K562 treated with DMSO at 1 percent for 24 hours (cell line): ENCODE results near the gene TSC2. TPM values are rescaled to one million over a fixed set of nuclear protein-coding genes. Genes with fewer than 3 reads are reported as not detected.

Experiments
- total RNA-seq: library from RNA; unstranded; fragments of 300-600 nt; gene quantifications from 2 replicates; pipeline ENCODE4 v1.2.3, GENCODE V29; 2022; ENCODE audit warnings: low read depth; ENCODE audit not compliant: insufficient read depth

Gene TSC2
- 69.9 and 72.9 TPM in 2 replicates for total RNA-seq

GRCh38 chr16:2047330-2048115 lies at the start of gene TSC2, which contains the start of gene NTHL1:
Gene TSC2 (plus strand): TSS chr16:2047985. CDS start chr16:2048616, 631 bp downstream.
Gene NTHL1 (minus strand): TSS chr16:2047834. CDS start chr16:2047823, 11 bp downstream.

DNA sequence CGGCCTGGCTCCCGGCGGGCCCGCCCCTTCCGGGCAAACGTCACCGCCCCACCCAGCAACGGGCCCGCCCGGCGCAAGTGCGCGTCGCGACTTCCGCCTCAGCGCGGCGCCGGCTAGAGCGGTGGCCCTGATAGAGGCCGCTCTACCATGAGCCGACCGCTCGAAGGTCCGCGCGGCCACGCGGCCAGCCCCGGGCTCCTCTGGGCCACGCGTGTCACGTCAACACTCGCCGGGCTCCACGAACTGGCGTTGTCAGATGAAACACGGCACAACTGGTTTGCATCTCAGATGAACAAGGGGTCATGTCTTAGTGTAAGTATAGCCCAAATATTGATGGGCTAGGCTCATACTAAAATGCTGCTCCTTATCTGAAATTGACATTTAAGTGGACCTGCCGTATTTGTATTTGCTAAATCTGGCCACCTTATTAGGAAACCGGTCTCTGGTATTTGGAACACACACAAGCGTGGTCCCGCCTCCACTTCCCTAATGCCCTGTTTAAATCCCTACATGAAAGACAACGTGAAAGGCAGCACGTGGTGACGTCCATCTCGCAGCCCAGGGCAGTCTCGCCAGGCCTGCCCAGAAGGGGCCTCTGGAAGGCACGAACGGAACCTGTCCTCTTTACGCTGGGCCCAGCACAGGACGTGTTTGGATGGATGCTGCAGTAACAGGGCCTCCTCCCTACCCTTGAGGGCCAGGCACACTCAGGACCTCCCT lies 37.8 kb upstream of the TSC2 start, which contains the start of gene ZNF598:
Gene ZNF598, minus strand, starts transcription at position 31 of the 720 bp plus-strand sequence.

DNA sequence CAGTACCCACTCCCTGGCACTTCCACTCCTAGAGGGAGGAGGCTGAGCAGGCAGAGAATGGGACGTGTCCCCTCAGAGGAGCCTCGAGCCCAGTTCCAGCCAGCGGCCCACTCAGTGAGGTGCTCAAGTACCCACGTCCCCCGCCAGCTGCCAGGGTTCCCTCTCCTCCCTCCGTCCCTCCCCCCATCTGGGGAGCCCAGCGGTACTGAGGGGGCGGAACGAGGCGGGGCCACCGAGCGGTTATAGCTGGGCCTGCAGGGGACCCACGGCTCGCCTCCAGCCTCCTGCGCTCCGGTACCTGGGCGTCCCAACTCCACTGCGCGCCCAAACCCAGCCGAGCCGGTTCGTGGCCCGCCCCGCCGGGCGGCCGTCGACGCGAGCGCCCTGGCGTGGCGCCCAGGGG lies 28.3 kb upstream of the TSC2 start, which contains the start of gene NPW:
Gene NPW, plus strand, starts transcription at position 268 of the 403 bp plus-strand sequence.

DNA sequence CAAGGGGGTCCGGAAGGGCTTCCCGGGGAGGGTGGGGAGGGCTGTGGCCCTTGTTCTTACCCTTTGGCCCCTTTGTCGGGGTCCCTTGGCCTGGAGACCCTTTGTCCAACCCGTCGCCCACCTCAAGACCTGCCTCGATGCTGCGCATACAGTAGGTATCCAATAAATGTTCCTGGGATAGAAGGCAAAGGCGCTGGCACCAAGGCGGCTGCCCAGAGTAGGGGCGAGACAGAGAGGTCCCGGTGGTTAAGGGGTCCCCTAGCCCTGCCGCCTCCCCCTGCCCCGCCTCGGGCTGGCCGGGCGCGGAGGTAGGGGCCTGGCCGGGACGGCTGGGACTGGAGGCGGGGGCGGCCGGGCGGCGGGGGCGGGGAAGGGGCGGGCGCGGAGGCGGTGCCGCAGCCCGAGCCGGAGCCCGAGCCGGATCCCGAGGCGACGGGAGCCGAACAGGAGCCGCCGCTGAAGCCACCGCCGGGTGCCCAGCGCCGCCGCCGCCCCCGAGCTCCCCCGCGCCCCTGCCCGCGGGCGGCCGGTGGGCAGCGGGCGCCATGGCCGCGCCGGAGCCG lies 21.2 kb upstream of the TSC2 start, which contains the start of gene NHERF2:
Gene NHERF2, plus strand, starts transcription at position 442 of the 563 bp plus-strand sequence. Its CDS starts 104 bp downstream, at position 546.

DNA sequence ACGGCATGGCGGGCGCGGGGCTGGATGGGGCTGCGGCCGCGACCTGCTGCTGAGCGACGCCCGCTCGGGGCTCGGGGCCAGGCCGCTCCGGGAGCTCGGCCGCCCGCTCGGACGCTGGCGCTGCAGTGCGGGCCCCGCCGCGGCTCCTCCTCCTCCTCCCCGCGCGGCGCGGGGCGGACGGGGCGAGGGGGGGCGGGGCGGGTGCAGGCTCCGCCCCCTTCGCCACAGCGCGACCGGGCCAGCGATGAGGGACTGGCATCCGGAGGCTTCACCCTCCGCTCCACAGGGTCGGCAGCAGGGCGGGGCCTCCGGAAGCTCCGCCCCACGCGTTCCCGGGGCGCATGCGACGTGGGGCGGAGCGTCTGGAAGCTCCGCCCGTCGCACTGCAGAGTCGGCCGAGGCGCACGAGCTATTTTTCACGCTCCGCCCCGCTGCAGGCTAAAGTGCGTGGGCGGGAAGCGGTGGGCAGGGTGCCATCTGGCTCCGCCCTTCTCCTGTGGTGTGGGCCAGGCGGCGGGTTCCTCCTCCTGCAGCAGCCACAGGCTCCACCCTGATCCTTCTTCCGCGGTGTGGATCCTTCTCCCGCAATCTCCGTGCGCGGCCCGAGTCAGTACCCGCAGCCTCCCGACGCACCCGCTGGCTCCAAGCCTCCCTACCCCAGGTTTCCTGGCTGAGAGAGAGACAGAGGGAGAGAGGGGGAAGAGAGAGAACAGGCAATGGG lies 88.1 kb downstream of the TSC2 start, which contains the start of gene PKD1:
Gene PKD1, minus strand, starts transcription at position 129 of the 721 bp plus-strand sequence. CDS start 209 bp downstream, outside the sequence.

Other genes starting within 250 kb of the TSC2 start
- 95.7 and 105 TPM in 2 replicates for gene HAGH, start 221.2 kb upstream of the TSC2 start, total RNA-seq
- gene FAHD1, start 220.8 kb upstream of the TSC2 start, total RNA-seq: 30.8 and 34.7 TPM in 2 replicates
- gene MEIOB, start 175.8 kb upstream of the TSC2 start, total RNA-seq: 40.7 and 42.1 TPM in 2 replicates
- not detected in 2 replicates for gene HS3ST6, start 129.6 kb upstream of the TSC2 start, total RNA-seq
- gene MSRB1, start 104.8 kb upstream of the TSC2 start, total RNA-seq: 194 and 209 TPM in 2 replicates
- 0.23 and 0.29 TPM in 2 replicates for gene RPL3L, start 93.3 kb upstream of the TSC2 start, total RNA-seq
- gene NDUFB10, start 88.4 kb upstream of the TSC2 start, total RNA-seq: 256 and 274 TPM in 2 replicates
- gene RPS2, start 83.2 kb upstream of the TSC2 start, total RNA-seq: 6,981 and 7,733 TPM in 2 replicates
- not detected in 2 replicates for gene RNF151, start 81.1 kb upstream of the TSC2 start, total RNA-seq
- 59.5 and 67.9 TPM in 2 replicates for gene TBL3, start 75.9 kb upstream of the TSC2 start, total RNA-seq
- not detected in 2 replicates for gene NOXO1, start 66.5 kb upstream of the TSC2 start, total RNA-seq
- 56.1 and 57.0 TPM in 2 replicates for gene GFER, start 63.8 kb upstream of the TSC2 start, total RNA-seq
- gene SYNGR3, start 58.0 kb upstream of the TSC2 start, total RNA-seq: 42.4 and 48.1 TPM in 2 replicates
- 111 and 123 TPM in 2 replicates for gene ZNF598, start 38.2 kb upstream of the TSC2 start, total RNA-seq
- gene NPW, start 28.2 kb upstream of the TSC2 start, total RNA-seq: 3.2 and 4.2 TPM in 2 replicates
- 28.4 and 30.8 TPM in 2 replicates for gene NHERF2, start 21.1 kb upstream of the TSC2 start, total RNA-seq
- 31.0 and 36.5 TPM in 2 replicates for gene NTHL1, start 151 bp upstream of the TSC2 start, total RNA-seq
- gene PKD1, start 87.9 kb downstream of the TSC2 start, total RNA-seq: 95.2 and 111 TPM in 2 replicates
- 4.4 and 5.8 TPM in 2 replicates for gene RAB26, start 100.6 kb downstream of the TSC2 start, total RNA-seq
- 114 and 120 TPM in 2 replicates for gene TRAF7, start 107.8 kb downstream of the TSC2 start, total RNA-seq
- gene CASKIN1, start 148.6 kb downstream of the TSC2 start, total RNA-seq: 2.6 and 3.7 TPM in 2 replicates
- 58.9 and 88.9 TPM in 2 replicates for gene MLST8, start 157.5 kb downstream of the TSC2 start, total RNA-seq
- 12.8 and 15.0 TPM in 2 replicates for gene BRICD5, start 162.9 kb downstream of the TSC2 start, total RNA-seq
- gene PGP, start 166.9 kb downstream of the TSC2 start, total RNA-seq: 90.8 and 100 TPM in 2 replicates
- gene E4F1, start 175.6 kb downstream of the TSC2 start, total RNA-seq: 49.6 and 60.2 TPM in 2 replicates
- gene DNASE1L2, start 188.5 kb downstream of the TSC2 start, total RNA-seq: 5.9 and 7.8 TPM in 2 replicates
- 445 and 473 TPM in 2 replicates for gene ECI1, start 203.6 kb downstream of the TSC2 start, total RNA-seq
- 229 and 242 TPM in 2 replicates for gene RNPS1, start 220.1 kb downstream of the TSC2 start, total RNA-seq